ENCODE measurements around the gene SIPA1L3. TPM values are rescaled to one million over a fixed set of nuclear protein-coding genes. Genes with fewer than 3 reads are reported as not detected.

The SIPA1L3 gene
- polyA plus RNA-seq, 6 donors from 2014 or later, result 9.2 to 43.0 (median 19.5) TPM

DNA sequence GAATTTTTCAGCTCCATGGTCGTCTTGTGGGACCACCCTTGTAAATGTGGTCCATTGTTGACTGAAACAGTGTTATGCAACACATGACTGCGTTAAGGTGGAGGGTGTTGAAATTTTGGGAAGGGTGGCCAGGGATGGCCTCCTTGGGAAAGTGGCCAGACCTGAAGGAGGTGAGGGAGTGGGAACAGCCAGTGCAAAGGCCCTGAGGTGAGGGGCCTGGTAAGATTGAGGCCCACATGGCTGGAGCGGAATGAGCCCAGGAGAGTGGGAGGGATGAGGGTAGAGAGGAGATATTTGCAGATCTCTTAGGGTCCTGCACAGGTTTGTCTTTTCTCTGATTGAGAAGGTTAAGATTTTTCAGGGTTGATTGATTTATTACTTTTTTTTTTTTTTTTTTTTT is 18.2 kb downstream of the SIPA1L3 start:
- no peak for ATAC-seq (ENCODE audit: low read depth in 2 of 2)
- Mint-ChIP-seq H3K36me3 (peaks cover 0 to 8% of the 10 kb centered on the region in 2 donors), H3K9me3 (peaks cover 0 to 1% (median 0%) of the 10 kb centered on the region in 7 donors), H3K4me1 (peaks cover 58 to 97% (median 92%) of the 10 kb centered on the region in 3 donors), H3K4me3 (peak overlapping the region in 6 of 8 donors; percentile 34 to 91 (median 49)), H3K27me3 (no peaks in the 10 kb centered on the region), H3K27ac (peak overlapping the region in 5 of 6 donors; percentile 65 to 96 (median 92))
- no peak for DNase-seq

DNA sequence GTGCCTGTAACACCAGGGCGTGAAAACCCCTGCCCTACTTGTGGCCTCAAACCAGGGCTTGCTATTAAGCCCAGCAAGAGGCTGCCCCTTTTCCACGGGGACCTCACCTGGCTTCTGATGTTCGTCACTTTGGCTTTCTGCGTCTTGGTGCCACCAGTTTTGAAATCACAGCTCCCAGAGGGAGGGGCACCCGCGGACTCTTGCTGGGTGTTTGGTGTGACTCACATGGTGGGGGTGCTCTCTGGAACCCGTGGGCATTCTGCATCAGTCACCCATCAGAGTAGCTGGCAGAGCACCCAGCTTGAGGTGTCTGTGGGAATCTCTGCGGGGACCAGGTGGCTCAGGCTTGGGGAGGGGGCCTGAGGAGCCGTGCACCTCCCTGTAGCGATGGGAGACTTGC is 19.2 kb downstream of the SIPA1L3 start:
- peaks cover 0 to 8% of the 10 kb centered on the region in 2 donors for H3K36me3 Mint-ChIP-seq
- H3K4me1 Mint-ChIP-seq, result peaks cover 53 to 97% (median 92%) of the 10 kb centered on the region in 3 donors
- ATAC-seq (ENCODE audit: low read depth in 2 of 2) (no peak), DNase-seq (no peak)
- peak overlapping the region in 7 of 8 donors; percentile 71 to 91 (median 81) for H3K4me3 Mint-ChIP-seq
- peak overlapping the region; percentile 74 to 98 (median 87) for H3K27ac Mint-ChIP-seq
- peaks cover 0 to 1% (median 0%) of the 10 kb centered on the region in 7 donors for H3K9me3 Mint-ChIP-seq
- H3K27me3 Mint-ChIP-seq, result no peaks in the 10 kb centered on the region

DNA sequence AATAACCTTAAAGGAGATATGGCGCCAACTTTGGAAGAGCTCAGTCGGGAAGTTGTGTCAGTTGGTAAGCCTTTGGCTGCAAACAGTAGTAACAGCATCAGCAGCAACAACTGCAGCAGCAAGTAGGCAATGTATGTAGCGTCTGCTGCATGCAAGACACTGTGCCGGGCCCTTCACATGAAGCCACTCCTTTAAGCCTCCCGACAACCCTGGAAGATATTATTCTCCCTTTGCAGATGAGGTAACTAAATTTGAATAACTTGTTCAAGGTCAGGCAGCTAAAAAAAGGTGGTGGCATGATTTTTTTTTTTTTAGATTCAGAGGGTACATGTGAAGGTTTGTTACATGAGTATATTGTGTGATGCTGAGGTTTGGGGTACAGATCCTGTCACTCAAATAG is 19.7 kb downstream of the SIPA1L3 start:
- Mint-ChIP-seq H3K9me3 (peaks cover 0 to 1% (median 0%) of the 10 kb centered on the region in 7 donors), H3K27ac (peak overlapping the region in 5 of 6 donors; percentile 74 to 98 (median 87)), H3K36me3 (peaks cover 0 to 8% of the 10 kb centered on the region in 2 donors), H3K27me3 (no peaks in the 10 kb centered on the region), H3K4me1 (peaks cover 53 to 92% (median 91%) of the 10 kb centered on the region in 3 donors), H3K4me3 (peak overlapping the region; percentile 71 to 91 (median 80))
- ATAC-seq (ENCODE audit: low read depth in 2 of 2), result no peak
- DNase-seq, result no peak

DNA sequence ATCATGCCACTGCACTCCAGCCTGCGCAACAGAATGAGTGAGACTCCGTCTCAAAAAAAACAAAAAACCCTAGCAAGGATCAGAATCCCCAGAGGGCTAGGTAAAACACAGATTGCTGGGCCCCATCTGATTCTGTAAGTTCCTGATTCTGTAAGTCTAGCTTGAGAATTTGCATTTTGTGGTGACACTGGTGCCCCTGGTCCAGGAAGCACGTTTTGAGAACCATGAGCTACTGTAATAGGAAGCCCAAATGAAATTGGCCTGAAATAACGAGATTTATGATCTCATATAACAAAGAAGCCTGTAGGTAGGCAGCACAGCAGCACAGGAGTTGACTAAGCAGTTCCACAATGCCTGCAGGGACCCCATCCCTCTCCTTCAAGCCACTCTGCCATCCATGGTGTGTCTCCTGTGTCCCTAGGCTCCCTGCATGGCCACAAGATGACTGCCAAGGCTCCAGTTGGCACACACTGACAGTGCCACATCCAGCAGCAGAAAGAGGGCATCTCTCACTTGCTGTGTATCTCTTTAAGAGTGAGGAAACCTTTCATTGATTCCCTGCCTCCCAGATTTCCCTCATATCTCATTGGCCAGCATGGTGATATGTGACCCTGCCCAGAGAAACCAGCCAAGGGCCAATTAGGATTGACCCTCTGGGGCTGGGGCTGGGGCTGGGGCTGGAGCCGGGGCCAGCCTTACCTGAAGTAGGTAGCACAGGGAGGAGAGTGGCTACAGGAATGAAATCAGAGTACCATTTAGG is 21.7 kb downstream of the SIPA1L3 start:
- peak; percentile 87 for DNase-seq
- H3K9me3 Mint-ChIP-seq, result peaks cover 0 to 1% (median 0%) of the 10 kb centered on the region in 7 donors
- H3K27ac Mint-ChIP-seq, result peak overlapping the region; percentile 83 to 99 (median 97)
- H3K27me3 Mint-ChIP-seq, result no peaks in the 10 kb centered on the region
- H3K4me3 Mint-ChIP-seq, result peak overlapping the region; percentile 79 to 92 (median 87)
- peak; percentile 94 to 95 for ATAC-seq (ENCODE audit: low read depth in 2 of 2)
- peaks cover 0 to 8% of the 10 kb centered on the region in 2 donors for H3K36me3 Mint-ChIP-seq
- peaks cover 67 to 92% (median 92%) of the 10 kb centered on the region in 3 donors for H3K4me1 Mint-ChIP-seq

DNA sequence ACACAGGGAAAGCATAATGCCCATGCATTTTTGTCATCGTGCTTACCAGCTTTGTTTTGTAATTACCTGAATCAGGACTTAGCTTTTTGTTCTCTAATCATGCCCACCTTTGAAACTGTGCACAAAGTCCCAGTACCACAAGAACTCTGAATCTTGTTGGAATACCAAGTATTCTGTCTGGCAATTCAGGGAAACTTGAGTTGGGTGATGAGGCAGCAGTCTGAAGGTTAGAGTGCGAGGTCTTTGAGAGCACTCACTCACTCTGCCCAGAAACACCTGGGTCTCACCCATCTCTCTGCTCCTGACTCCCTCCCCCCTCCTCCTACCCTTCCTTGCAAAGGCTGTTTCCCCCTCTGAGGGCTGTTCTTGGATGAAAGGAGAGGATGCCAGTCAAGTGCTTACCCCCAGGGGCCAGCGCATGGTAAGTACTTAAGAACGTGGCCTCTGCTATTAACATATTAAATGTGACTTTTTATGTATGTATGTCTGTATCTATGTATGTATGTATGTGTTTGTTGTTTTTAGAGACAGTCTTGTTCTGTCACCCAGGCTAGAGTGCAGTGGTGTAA is 22.4 kb downstream of the SIPA1L3 start:
- peak overlapping the region; percentile 52 to 91 (median 84) for H3K4me3 Mint-ChIP-seq
- H3K27ac Mint-ChIP-seq, result peak overlapping the region; percentile 89 to 98 (median 96)
- H3K4me1 Mint-ChIP-seq, result peaks cover 69 to 98% (median 92%) of the 10 kb centered on the region in 3 donors
- peaks cover 0 to 1% (median 0%) of the 10 kb centered on the region in 7 donors for H3K9me3 Mint-ChIP-seq
- ATAC-seq (ENCODE audit: low read depth in 2 of 2), result no peak
- no peaks in the 10 kb centered on the region for H3K27me3 Mint-ChIP-seq
- DNase-seq, result no peak
- peaks cover 0 to 8% of the 10 kb centered on the region in 2 donors for H3K36me3 Mint-ChIP-seq

DNA sequence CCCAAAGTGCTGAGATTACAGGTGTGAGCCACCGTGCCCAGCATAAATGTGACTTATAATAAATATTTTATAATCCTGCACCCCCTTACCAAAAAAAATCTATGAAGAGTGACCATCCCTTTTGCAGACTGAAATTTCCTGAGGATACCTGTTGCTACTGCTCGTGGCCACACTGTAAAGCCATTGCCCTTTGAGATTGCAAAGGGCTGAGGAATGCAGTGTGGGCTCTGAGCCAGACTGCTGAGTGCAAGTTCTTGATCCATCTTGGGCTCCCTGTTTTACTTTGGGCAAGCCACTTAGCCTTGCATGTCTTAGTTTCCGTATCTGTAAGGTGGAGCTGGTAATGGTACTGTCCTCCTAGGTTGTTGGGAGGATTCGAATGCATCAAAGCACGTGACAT is 23.4 kb downstream of the SIPA1L3 start:
- Mint-ChIP-seq H3K4me3 (peak overlapping the region; percentile 41 to 91 (median 76)), H3K4me1 (peaks cover 69 to 98% (median 91%) of the 10 kb centered on the region in 3 donors)
- ATAC-seq (ENCODE audit: low read depth in 2 of 2), result no peak

DNA sequence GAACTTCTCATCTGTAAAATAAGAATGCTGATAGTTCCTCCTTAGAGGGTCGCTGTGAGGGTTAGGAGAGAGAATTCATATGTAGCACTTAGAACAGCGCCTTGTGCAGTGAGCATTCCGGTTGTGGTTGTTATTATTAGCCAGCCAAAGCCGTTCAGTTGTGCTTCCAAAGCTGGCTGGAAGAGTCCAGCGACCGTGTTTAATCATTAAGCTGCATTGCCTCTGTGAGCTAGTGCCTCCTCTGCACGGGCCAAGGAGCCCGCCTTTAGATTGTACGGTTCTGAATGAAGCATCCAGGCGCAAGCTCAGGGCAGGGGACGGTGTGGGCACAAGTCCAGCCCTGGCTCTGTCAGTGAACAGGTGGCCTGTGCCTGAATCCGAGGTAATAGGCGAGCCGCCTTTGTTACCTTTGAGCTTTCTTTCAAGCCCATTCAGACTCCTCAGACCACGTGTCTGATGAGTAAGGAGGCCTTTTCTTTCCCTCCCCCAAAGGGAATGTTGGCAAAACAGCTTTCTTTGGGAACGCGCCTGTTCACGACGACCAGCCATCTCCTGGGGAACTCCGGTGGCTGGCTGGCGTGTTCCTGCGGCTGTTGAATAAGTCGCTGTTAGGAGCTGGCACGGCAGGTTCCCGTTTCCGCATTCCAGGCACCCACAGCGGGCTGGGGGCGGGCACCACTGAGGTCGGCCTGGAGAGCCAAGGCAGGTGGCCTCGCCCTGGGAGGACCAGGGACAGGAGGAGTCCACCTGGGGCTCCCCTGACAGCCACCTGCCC is 25.1 kb downstream of the SIPA1L3 start:
- ATAC-seq (ENCODE audit: low read depth in 2 of 2), result peak; percentile 19 to 20
- Mint-ChIP-seq H3K36me3 (peaks cover 0 to 10% of the 10 kb centered on the region in 2 donors), H3K27ac (peak overlapping the region; percentile 75 to 98 (median 96)), H3K9me3 (peaks cover 0 to 8% (median 4%) of the 10 kb centered on the region in 7 donors), H3K27me3 (no peaks in the 10 kb centered on the region), H3K4me3 (peak overlapping the region; percentile 80 to 94 (median 86)), H3K4me1 (peaks cover 66 to 98% (median 91%) of the 10 kb centered on the region in 3 donors)
- DNase-seq, result peak; percentile 45

More for the DNA sequence above, 23.4 kb downstream of the SIPA1L3 start:
- no peaks in the 10 kb centered on the region for H3K27me3 Mint-ChIP-seq
- H3K36me3 Mint-ChIP-seq, result peaks cover 1 to 8% of the 10 kb centered on the region in 2 donors
- no peak for DNase-seq
- peak overlapping the region; percentile 49 to 98 (median 92) for H3K27ac Mint-ChIP-seq
- H3K9me3 Mint-ChIP-seq, result peaks cover 0 to 5% (median under 1%) of the 10 kb centered on the region in 7 donors

DNA sequence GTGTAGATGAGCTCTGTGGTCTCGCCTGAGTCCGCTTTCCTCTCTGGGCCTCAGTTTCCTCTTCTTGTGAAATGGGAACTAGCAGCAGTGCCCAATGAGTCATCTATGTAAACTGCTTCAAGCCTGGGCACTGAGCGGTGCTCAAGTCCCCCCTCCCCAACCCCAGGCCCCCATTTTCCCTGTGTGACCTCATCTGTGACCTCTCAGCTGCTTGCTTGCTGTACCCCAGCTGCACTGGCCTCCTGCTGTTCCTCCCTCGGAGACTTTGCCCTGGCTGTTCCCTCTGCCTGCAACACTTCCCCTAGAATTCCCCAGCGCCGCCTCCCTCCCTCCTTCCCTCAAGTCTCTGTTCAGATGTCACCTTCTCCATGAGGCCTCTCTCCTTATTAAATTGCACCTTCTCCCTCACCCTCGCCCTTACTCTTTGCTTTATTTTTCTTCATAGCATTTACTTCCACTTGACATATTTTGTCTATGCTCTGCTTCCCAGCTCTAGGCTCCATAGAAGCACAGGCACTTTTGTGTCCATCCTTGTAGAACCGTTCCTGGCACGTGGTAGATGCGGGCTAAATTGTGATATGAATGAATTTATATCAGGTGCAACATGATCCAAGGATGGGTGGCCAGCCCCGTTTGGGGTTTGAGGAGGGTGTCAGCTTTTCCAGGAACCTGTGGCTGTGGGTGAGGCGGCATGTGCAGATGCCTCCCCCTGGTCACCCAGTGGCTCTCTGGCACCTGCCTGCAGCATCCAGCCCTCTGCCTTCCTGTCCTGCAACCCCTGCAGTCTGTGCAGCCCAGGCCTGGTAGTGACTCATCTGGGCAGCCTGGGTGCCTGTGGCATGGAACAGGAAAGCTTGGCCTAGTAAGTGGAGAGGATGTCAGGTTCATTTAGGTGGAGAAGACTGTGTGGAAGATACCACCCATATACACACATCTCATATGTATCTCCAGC is 26.3 kb downstream of the SIPA1L3 start:
- Mint-ChIP-seq H3K4me3 (peak overlapping the region; percentile 80 to 94 (median 86)), H3K9me3 (peaks cover 0 to 8% (median 4%) of the 10 kb centered on the region in 7 donors), H3K27ac (peak overlapping the region; percentile 93 to 98 (median 96)), H3K36me3 (peaks cover 0 to 14% of the 10 kb centered on the region in 2 donors), H3K4me1 (peaks cover 59 to 98% (median 83%) of the 10 kb centered on the region in 3 donors), H3K27me3 (no peaks in the 10 kb centered on the region)
- DNase-seq, result no peak
- ATAC-seq (ENCODE audit: low read depth in 2 of 2), result no peak

DNA sequence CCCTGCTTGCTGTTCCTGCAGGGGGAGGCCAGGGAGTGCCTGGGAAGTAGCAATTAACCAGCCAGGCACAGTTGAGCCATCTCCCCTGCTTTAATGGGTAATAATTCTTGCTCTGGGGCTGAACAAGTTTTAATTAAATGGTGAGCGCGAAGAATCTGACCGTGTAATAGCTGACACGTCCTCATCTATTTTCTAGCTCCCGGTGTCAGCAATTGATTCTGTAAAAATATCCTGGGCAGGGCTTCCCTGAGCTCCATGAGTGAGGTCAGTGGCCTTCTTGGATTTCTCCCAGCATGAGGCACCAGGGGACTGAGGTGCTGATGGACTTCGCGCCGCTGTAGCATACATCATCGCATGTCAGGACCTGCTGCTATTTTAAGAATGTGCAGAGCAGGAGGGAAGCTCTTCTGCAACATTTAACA is 26.9 kb downstream of the SIPA1L3 start:
- peaks cover 57 to 98% (median 84%) of the 10 kb centered on the region in 3 donors for H3K4me1 Mint-ChIP-seq
- peak overlapping the region in 7 of 8 donors; percentile 80 to 94 (median 88) for H3K4me3 Mint-ChIP-seq
- no peaks in the 10 kb centered on the region for H3K27me3 Mint-ChIP-seq
- H3K36me3 Mint-ChIP-seq, result peaks cover 0 to 15% of the 10 kb centered on the region in 2 donors
- DNase-seq (no peak), ATAC-seq (ENCODE audit: low read depth in 2 of 2) (no peak)
- peaks cover 0 to 8% (median 4%) of the 10 kb centered on the region in 7 donors for H3K9me3 Mint-ChIP-seq
- H3K27ac Mint-ChIP-seq, result peak overlapping the region in 5 of 6 donors; percentile 62 to 98 (median 88)

DNA sequence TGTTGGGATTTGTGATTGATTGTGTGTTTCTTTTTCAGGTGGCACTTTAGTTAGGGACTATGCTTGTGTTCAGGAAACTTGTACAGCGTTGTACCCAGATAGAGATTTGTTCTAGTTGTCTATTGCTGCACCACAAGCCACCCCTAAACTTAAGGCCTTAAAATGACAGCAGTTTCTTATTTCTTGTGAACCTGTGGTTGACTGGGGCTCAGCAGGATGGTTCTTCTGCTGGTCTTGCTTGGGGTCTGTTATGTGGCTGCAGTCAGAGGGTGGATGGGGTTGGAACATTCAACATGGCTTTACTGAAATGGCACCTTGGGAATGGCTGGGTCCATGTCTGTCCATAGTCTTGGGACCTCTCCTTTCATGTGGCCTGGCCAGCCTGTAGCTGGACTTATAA is 28.3 kb downstream of the SIPA1L3 start:
- Mint-ChIP-seq H3K4me1 (peaks cover 62 to 98% (median 83%) of the 10 kb centered on the region in 3 donors), H3K36me3 (peaks cover 0 to 23% of the 10 kb centered on the region in 2 donors), H3K4me3 (peak overlapping the region in 4 of 8 donors; percentile 20 to 33 (median 26)), H3K9me3 (peaks cover 0 to 8% (median 4%) of the 10 kb centered on the region in 7 donors), H3K27ac (peak overlapping the region in 4 of 6 donors; percentile 61 to 84 (median 73)), H3K27me3 (no peaks in the 10 kb centered on the region)
- DNase-seq (no peak), ATAC-seq (ENCODE audit: low read depth in 2 of 2) (no peak)

DNA sequence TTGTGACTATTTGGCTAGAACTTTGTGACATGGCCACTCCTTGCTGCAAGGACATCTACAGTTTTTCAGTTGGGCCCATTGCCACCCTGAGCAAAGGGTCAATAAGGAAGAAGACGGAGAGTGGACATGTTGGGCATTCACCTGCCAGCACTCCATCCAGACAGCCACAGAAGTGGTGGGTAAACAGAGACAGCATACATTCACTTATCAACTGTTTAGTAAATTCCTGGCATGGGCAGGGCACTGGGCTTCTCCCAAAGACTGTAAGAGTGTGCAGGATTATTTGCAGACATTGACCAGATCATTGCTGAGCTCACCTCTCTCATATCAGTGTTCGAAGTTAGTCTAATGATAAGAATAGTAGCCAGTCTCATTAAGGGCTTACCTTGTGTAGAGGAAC is 29.2 kb downstream of the SIPA1L3 start:
- Mint-ChIP-seq H3K9me3 (peaks cover 0 to 8% (median 4%) of the 10 kb centered on the region in 7 donors), H3K4me1 (peaks cover 65 to 97% (median 82%) of the 10 kb centered on the region in 3 donors), H3K27me3 (no peaks in the 10 kb centered on the region), H3K27ac (peak overlapping the region in 3 of 6 donors; percentile 34 to 61 (median 42)), H3K4me3 (peak overlapping the region in 3 of 8 donors; percentile 39 to 58 (median 53)), H3K36me3 (peaks cover 8 to 26% of the 10 kb centered on the region in 2 donors)
- DNase-seq, result no peak
- ATAC-seq (ENCODE audit: low read depth in 2 of 2), result no peak

DNA sequence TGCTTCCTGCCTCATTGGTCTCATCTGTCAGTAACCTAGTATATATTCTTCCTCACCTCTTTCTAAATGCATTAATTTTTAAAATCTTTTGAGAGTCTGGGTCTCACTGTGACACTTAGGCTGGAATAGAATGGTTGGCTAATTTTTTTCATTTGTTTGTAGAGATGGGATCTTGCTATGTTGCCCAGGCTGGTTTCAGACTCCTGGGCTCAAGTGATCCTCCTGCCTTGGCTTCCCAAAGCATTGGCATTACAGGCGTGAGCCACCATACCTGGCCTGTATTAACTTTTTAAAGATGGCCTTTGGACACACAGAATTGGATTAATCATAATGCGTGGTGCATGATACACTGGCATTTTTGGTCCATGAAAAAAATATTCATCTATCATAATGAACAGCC is 29.9 kb downstream of the SIPA1L3 start:
- Mint-ChIP-seq H3K9me3 (peaks cover 0 to 8% (median 4%) of the 10 kb centered on the region in 7 donors), H3K27me3 (no peaks in the 10 kb centered on the region), H3K4me3 (peak overlapping the region in 4 of 8 donors; percentile 53 to 72 (median 56)), H3K4me1 (peaks cover 68 to 98% (median 86%) of the 10 kb centered on the region in 3 donors), H3K27ac (peak overlapping the region in 3 of 6 donors; percentile 56 to 72 (median 60)), H3K36me3 (peaks cover 14 to 28% of the 10 kb centered on the region in 2 donors)
- no peak for DNase-seq
- no peak for ATAC-seq (ENCODE audit: low read depth in 2 of 2)

Data from naive B cell (primary cell).